Osteoblast (primary cell): ENCODE results near the gene ADAT2. TPM values are rescaled to one million over a fixed set of nuclear protein-coding genes. Genes with fewer than 3 reads are reported as not detected.

Experiments used
- DNase-seq: peaks from one replicate; pipeline ENCODE4 v3.0.0; 2011; ENCODE audit warnings: low spot score, mixed read lengths; ENCODE audit not compliant: insufficient read length; ENCODE audit errors: missing footprints
- H2AFZ ChIP-seq: 2 replicates; pipeline ENCODE4 v1.6.0; 2011; ENCODE audit warnings: mild to moderate bottlenecking, low read length
- H3K27ac ChIP-seq: 2 replicates; pipeline ENCODE4 v1.5.1; 2011; ENCODE audit warnings: mild to moderate bottlenecking, low read depth, low read length, moderate library complexity
- H3K27me3 ChIP-seq: 2 replicates; pipeline ENCODE4 v1.6.0; 2012; ENCODE audit warnings: mild to moderate bottlenecking, control low read depth, inconsistent platforms, low read length, moderate library complexity; ENCODE audit not compliant: insufficient read depth
- H3K36me3 ChIP-seq: 2 replicates; pipeline ENCODE4 v1.5.1; 2011; ENCODE audit warnings: mild to moderate bottlenecking, low read length, control low read depth, moderate library complexity; ENCODE audit not compliant: insufficient read depth
- H3K4me1 ChIP-seq: 2 replicates; pipeline ENCODE4 v1.5.1; 2011; ENCODE audit warnings: mild to moderate bottlenecking, low read length, control low read depth, moderate library complexity; ENCODE audit not compliant: insufficient read depth
- H3K4me2 ChIP-seq: 2 replicates; pipeline ENCODE4 v1.6.0; 2011; ENCODE audit warnings: mild to moderate bottlenecking, low read length; ENCODE audit not compliant: insufficient read depth
- H3K4me3 ChIP-seq: fragments of 200-600 bp; sonication (generic); 3 replicates; pipeline ENCODE4 v1.5.1; 2012; ENCODE audit warnings: mild to moderate bottlenecking, low read length, inconsistent platforms; ENCODE audit not compliant: insufficient read depth
- H3K79me2 ChIP-seq: 2 replicates; pipeline ENCODE4 v1.6.0; 2012; ENCODE audit warnings: mild to moderate bottlenecking, low read length, control low read depth, inconsistent platforms; ENCODE audit not compliant: insufficient read depth
- H3K9me3 ChIP-seq: 2 replicates; pipeline ENCODE4 v1.5.1; 2011; ENCODE audit warnings: low read depth, low read length, control low read depth
- H4K20me1 ChIP-seq: 2 replicates; pipeline ENCODE4 v1.6.0; 2012; ENCODE audit warnings: mild to moderate bottlenecking, low read length, control low read depth; ENCODE audit not compliant: insufficient read depth
- CTCF ChIP-seq: IDR thresholded peaks from 2 replicates; pipeline ENCODE4 v1.5.1; 2011; ENCODE audit warnings: mild to moderate bottlenecking, low read depth, low read length, moderate library complexity; ENCODE audit errors: extremely low read depth
- small RNA-seq: library from RNA; depleted of rRNA; stranded (forward); fragments of <200 nt; gene quantifications from one replicate; pipeline ENCODE3, GENCODE V24; 2012
- total RNA-seq: library from RNA; depleted of rRNA; stranded (reverse); fragments of >200 nt; gene quantifications from 2 replicates; pipeline ENCODE4 v1.2.3, GENCODE V29; 2012

Gene ADAT2
- total RNA-seq, 1 donor = 2.2 TPM

DNA sequence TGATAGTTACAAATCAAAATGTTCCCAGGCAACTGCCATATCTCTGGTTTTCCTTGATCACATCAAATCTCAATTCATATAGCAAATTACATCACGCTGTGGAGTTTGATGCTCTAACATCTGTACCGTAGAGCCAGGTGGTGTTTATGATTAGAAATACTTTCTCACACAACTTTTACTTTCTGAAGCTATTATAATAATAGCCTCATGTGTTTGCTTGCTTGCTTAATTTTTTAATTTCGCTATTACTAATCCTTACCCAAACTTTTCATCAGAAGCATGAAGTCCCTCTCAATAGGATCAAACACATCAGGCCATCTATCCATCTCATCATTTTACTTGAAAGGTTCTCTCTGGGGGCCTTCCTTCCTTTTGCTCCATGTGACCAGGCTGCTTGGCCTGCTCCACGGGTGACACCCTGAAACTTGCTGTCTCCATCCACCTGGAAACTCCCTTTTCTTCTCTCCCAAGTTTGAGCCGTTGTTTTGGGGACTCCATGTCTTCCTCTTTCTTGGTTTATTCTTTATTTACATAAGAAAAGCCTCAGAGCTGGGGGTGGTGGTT is 75.4 kb downstream of the ADAT2 start:
- Histone ChIP-seq H3K4me2 (no peak overlapping the region), H3K79me2 (no peaks in the 10 kb centered on the region), H2AFZ (no peak overlapping the region), H3K27ac (no peak overlapping the region), H3K36me3 (no peaks in the 10 kb centered on the region), H4K20me1 (no peaks in the 10 kb centered on the region), H3K9me3 (no peaks in the 10 kb centered on the region), H3K27me3 (peaks cover 5% of the 10 kb centered on the region), H3K4me3 (no peak overlapping the region), H3K4me1 (no peaks in the 10 kb centered on the region)
- no peak for TF ChIP-seq CTCF
- DNase-seq = no peak

GRCh38 chr6:143374014-143374413 is 76.5 kb downstream of the ADAT2 start:
- TF ChIP-seq CTCF = no peak
- no peak for DNase-seq
- Histone ChIP-seq H3K27ac (no peak overlapping the region), H3K4me2 (no peak overlapping the region), H3K4me3 (no peak overlapping the region), H2AFZ (no peak overlapping the region), H3K36me3 (no peaks in the 10 kb centered on the region), H3K4me1 (no peaks in the 10 kb centered on the region), H3K9me3 (no peaks in the 10 kb centered on the region), H3K27me3 (peaks cover 2% of the 10 kb centered on the region), H4K20me1 (no peaks in the 10 kb centered on the region), H3K79me2 (no peaks in the 10 kb centered on the region)

Small RNA genes lying within 50 kb of the gene (small RNA-seq; reads per million reads assigned to genes)
- not detected for gene RNA5SP221

Other genes with a start within 250 kb of the ADAT2 start
- 19.2 and 22.1 TPM in 2 replicates for gene PEX3, start 110 bp upstream of the ADAT2 start, total RNA-seq
- gene FUCA2, start 61.0 kb upstream of the ADAT2 start, total RNA-seq = 64.8 and 70.7 TPM in 2 replicates
- gene PHACTR2, start 227.3 kb upstream of the ADAT2 start, total RNA-seq = 71.7 and 76.9 TPM in 2 replicates